Kidney capillary endothelial cell (primary cell): ENCODE measurements around the gene KHDC4.

ENCODE experiments used
- DNase-seq: peaks from one replicate; pipeline ENCODE4 v3.0.0-alpha.2; 2018; ENCODE audit warnings: low spot score

Gene KHDC4

GRCh38 chr1:155969377-155969791 lies 35.2 kb upstream of the KHDC4 start:
- DNase-seq: no peak

GRCh38 chr1:155968670-155969069 lies 34.5 kb upstream of the KHDC4 start:
- no peak for DNase-seq

GRCh38 chr1:155968051-155968400 lies 33.8 kb upstream of the KHDC4 start:
- DNase-seq: no peak

GRCh38 chr1:155967341-155968050 lies 33.3 kb upstream of the KHDC4 start:
- peak; percentile 78 for DNase-seq

GRCh38 chr1:155966750-155967149 lies 32.5 kb upstream of the KHDC4 start:
- no peak for DNase-seq

- DNase-seq: no peak
These were observed 31.9 kb upstream of the KHDC4 start for GRCh38 chr1:155966135-155966534.

GRCh38 chr1:155964193-155964592 lies 30.0 kb upstream of the KHDC4 start:
- no peak for DNase-seq

- DNase-seq: no peak
These were observed 28.5 kb upstream of the KHDC4 start for GRCh38 chr1:155962599-155963211.

- DNase-seq: peak; percentile 94
These were observed 27.7 kb upstream of the KHDC4 start for GRCh38 chr1:155961937-155962336.

- no peak for DNase-seq
These were observed 26.0 kb upstream of the KHDC4 start for GRCh38 chr1:155960081-155960745.

- DNase-seq: no peak
These were observed 23.2 kb upstream of the KHDC4 start for GRCh38 chr1:155957411-155957915.

- no peak for DNase-seq
These were observed 20.4 kb upstream of the KHDC4 start for GRCh38 chr1:155954645-155955044.

GRCh38 chr1:155952505-155952890 lies 18.3 kb upstream of the KHDC4 start:
- no peak for DNase-seq

- no peak for DNase-seq
These were observed 17.7 kb upstream of the KHDC4 start for GRCh38 chr1:155951753-155952504.

GRCh38 chr1:155950829-155951228 lies 16.6 kb upstream of the KHDC4 start:
- DNase-seq: no peak

- DNase-seq: no peak
These were observed 13.5 kb upstream of the KHDC4 start for GRCh38 chr1:155947741-155948140.

GRCh38 chr1:155947292-155947691 lies 13.1 kb upstream of the KHDC4 start:
- DNase-seq: no peak

GRCh38 chr1:155946633-155947219 lies 12.5 kb upstream of the KHDC4 start:
- DNase-seq: no peak

GRCh38 chr1:155944444-155944799 lies 10.2 kb upstream of the KHDC4 start:
- DNase-seq: no peak

- DNase-seq: no peak
These were observed 8.4 kb upstream of the KHDC4 start for GRCh38 chr1:155942578-155943141.

GRCh38 chr1:155941845-155942531 lies 7.8 kb upstream of the KHDC4 start:
- DNase-seq: no peak
